Umbilical cord (tissue), 2 donors: ENCODE data around the gene PRCD. TPM values are rescaled to one million over a fixed set of nuclear protein-coding genes. Genes with fewer than 3 reads are reported as not detected.

Experiments
- DNase-seq: peaks from one replicate; pipeline ENCODE4 v3.0.0-alpha.2; 2015; ENCODE audit warnings: low spot score
- total RNA-seq: library from RNA; depleted of rRNA; stranded (reverse); fragments of >200 nt; gene quantifications from one replicate; pipeline ENCODE4 v1.2.3, GENCODE V29; 2014; ENCODE audit warnings: low replicate concordance; ENCODE audit not compliant: insufficient read depth

PRCD gene, protein sequence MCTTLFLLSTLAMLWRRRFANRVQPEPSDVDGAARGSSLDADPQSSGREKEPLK
- 1.9 TPM for total RNA-seq

DNA sequence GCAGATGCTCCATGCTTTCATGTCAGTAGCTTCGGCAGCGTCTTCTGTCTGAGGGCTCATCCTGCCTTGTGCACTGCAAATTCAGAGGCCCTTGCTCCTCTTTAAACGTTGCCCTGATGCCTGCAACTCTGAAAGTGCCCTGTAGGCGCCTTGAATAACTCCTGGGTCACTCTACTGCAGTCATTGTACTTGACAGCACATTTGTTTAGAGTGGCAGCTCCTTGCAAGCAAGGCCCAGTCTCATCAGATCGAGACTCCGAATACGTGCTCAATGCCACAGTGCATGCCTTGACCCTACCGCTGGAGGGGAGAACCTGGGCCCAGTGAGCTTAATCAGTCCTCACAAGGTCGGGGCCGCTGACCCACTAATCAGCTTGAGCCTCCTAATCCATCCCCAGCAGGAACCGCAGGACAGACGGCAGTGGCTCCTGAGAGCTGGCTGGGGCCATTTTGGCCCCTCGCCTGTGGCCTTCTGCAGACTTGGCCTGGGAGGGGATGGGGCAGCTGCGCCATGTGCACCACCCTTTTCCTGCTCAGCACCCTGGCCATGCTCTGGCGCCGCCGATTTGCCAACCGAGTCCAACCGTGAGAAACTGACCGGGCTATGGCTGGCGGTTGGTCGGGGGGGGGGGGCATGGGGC lies at the start of gene PRCD:
TSS of gene PRCD (plus strand) at position 414 of the 641 bp plus-strand sequence. CDS start at position 512, 98 bp downstream.
- no peak for DNase-seq

DNA sequence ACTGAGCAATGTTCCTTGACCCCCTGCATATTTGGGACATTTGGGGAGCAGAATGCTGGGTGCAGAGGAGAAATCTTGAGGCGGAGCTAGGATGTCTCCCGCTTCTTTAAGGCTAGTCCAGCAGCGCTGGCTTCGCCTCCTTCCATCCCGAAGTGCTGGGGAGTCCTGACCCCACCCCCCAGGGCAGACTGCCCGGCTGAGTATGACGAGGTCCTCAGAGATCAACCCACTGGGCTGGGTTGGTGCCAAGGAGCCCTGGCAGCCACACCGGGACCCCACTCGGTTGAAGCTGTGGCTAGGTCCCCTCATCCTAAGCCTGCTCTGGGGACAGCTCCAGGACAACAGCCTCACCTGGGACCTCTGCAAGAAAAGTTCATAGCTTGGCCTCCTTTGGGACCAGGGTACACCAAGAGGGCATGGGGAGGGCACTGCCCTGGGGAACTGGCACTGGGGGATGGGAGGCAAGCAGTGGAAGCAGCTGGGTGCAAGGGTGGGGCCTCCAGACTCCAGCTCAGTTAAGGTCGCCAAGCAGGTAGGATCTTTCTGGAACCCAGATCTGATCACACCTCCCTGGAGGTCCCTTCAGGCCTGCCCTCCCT lies 49.6 kb upstream of the PRCD start:
- no peak for DNase-seq

DNA sequence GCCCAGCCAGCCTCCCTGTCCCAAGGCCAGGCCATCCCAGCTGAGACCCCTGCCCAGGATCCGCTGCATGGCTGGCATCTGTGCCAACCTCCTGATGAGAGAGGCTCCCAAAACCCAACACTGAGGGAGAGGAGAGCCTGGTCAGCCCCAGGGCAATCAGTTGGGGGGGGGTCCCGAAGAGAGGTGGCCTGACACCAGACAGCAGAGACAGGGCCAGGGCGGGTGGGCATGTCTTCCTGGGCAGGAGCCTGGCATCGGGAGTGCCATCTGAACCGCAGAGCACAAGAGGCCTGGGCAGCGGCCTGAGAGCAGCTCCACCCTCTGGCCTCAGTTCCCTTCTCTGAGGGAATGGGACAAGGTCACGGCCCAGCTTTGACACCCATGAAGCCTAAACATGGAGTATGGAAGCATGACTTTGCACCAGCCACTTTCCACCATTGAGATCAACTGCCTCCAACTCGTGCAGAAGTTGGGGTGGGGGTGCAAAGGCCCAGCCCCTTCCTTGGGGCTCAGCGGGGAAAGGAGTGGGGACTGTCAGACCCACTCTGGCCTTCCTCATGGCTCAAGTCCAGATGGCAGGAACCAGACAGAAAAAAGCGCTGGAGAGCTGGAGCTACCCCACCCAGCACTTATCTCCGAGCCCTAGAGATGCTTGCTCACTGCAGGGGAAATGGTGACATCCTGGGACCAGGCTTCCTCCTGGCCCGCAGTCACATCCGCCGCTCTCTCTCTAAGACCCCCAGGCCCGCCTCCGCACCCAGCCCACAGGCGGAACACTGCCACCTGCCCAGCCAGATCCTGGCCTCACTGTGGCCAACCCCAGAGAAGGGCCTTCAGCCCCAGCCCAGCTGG lies 48.3 kb upstream of the PRCD start:
- DNase-seq: no peak

DNA sequence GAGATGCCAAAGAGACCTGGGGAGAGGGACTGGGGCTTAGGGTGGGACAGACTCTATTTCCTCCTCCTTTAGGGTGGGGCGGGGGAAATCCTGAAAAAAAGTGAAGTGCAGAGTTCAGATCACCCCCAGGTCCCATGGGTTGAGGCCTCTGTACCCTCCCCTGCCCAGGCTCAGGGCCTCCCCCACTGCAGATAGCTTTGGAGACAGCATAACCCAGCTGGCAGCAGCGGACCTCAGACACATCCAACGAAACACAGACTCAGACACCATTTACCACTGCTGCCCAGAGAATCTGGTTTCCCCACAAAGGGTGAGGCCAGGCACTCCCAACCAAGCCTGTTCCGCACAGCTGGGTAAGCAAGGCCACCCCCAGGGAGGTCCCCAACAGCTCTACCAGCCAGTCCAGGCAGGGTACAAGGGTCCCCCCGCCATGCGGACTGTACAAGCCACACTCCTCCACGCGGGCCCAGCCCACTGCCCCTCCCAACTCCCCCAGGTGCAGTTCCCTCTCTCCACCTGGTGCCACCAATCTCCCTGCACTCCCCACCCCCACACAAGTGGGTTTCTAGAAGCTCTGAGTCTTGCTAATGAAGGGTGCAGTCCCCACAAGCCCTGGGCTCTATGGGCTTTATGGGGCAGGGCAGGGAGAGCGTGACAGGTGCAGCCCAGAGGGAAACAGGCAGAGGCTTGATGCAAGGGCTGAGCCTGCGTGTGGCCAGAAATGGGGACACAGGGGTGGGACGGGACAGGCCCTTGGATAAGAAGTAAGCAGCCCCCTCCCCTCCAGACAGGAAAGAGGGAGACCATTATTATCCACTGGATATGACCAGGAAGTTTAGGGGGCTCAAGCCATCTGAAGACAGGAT lies 47.5 kb upstream of the PRCD start:
- DNase-seq: no peak

DNA sequence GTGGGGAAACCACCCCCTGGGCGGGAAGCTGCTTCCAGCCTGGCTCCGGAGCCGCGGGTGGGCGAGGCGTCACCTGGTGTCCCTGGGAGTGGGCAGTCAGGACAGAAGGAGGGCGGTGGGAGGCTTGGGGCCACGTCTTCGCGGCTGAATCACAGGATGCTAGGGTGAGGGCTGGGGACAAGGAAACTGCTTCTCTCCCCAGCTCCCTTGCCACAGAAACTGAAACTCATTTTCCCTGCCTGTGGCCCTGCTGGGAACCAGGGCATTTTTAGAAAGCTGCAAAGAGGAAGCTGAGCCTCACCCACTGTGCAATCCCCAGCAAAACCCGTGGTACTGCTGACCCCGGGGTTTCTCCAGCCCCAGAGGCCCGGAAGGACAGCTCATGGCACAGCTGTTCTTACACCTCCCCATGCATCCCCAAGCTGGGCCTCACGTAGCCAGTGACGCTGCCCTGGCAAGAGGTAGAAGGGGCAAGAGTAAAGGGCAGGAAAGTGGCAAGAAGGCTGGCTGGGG lies 46.8 kb upstream of the PRCD start:
- peak; percentile 84 for DNase-seq

DNA sequence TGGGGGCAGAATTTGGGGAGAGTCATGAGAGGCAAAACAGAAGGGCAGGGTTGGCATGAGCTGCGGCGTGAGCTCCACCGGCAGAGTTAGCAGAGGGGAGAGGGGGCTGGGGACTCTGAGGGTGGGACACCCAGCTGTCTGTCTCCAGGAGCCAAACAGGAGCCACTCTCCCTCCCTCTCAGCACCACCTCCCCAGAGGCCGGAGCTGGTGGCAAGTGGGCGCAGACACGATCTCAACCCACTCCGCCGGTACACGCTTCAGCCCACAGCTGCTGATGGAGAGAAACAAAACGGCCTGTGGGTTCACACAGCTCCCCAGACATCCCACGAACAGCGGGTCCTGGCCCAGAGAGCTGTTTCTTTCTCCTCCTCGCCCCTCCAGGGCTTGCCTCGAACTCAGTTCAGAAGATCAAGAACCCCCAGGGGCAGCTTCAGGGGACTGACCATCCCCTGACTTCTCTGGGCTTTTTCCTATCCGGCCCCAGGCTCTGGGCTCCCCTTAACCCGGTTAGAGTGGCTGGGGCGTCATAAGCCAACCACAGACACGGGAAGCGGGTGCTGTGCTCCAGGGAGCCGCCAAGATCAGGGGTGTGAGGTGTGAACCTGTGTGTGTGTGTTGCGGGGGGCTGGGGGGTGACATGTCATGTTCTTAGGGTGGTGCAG lies 46.2 kb upstream of the PRCD start:
- DNase-seq: no peak

DNA sequence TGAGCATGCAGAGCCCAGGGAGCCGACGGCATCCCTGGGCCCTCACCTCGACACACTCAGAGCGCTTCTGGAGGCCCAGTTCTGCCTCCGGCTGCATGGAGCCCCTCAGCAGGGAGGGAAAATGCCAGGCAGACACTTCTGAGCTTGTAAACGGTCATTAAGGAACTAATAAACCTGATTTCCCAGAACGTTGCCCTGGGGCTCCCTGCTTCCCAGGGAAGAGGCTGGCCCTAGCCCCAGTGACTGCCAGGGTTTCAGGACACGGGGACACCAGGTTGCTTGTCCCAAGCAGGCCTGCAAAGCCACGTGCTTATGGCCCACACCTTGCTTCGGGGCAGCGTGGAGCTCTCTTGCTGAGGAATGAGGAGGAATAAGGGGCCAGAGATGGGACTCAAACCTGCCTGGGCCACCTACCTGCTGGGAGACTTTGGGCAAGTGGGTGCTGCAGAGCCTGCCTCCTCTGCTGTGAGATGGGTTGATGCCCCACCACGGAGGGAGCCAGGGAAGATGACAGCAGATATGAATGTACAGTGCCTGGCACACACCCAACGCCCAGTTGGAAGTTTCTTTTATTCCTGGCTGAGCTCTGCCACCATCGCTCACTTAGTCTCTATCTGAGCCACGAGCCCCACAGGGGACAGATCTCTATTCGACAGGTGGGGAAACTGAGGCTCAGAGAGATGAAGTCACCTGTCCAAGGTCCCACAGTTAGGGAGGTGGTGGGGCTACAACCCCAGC lies 44.0 kb upstream of the PRCD start:
- no peak for DNase-seq

DNA sequence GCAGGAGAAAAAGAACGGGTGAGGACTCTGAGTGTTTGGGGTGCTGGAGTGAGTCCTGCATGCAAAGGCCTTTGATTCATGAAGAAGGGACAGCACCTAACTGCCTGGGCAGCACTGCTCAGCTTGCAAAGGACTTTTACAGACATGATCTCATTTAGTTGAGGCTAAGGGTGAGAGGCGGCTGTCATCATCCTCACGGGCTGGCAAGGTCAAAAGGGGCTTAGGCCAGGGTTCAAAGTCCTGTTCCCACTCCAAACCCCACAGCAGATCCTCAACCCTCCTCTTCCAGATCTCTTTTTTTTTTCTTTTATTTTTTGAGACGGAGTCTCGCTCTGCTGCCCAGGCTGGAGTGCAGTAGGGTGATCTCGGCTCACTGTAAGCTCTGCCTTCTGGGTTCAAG lies 43.4 kb upstream of the PRCD start:
- no peak for DNase-seq

DNA sequence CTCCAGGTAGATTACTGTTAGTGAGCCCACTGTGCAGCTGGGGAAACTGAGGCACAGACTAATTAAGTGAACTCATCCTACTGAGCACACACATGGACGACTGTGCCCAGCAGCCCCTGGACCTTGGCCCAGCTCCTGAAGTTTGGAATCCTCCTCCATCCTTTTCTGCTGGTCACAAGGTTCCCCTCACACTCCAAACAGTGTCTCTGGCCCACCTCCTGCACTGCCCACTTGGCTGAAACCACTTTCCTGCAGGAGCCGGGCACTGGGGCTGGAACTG lies 42.2 kb upstream of the PRCD start:
- DNase-seq: no peak

DNA sequence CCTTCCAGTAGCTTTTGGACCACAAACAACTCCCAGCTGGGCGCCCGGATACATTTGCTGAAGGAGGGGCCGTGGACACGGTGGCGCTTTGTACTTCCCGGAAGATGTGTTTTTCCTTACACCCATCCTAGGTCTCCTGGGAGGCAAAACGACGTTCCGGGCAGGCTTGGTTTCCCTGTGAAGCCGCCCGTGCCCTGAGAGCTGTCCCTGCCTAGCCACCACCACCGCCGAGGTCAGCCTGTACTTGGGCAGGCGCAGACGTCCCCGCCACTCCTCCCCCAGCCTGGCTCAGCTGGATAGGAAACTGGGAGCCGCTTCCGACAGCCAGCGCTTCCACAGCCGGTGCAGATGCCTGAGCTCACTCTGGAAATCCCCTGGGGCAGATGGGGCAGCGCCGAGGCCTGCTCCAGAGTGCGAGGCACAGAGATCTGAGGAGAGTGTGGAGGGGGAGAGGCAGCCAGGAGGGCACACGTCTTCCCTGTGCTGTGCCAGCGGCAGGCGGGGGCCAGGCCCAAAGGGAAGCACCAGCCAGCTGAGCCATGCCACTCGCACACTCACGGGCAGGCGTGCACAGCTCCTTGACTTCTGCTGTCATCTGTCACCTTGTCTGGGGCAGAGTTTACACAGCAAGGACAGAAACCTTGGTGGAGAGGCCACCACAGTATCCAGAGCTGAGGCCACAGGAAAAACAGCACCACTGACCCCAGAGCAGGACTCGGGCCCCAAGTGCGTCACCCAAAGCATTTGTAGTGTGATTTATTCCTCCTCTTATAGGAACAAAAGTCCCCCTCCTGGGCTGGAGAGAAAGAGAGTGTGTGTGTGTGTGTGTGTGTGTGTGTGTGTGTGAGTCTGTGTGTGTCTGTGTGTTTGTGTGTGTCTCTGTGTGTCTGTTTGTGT lies 41.6 kb upstream of the PRCD start:
- peak; percentile 66 for DNase-seq

DNA sequence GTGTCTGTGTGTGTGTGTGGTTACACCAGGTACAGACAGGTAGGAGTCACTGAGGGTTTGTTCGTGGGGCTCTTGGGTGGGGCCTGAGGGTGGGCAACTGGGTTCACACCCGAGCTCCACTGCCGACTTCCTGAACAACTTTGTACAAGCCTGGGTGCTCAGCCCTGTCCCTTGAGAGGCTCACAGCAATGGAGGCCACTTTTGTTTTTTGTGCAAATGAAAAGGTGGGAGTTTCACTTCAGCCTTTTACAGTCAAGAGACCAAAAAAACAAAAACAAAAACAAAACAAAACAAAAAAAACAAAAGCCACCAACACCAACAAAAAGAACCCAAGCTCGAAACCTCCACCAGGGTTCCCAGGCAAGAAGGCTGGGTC lies 41.0 kb upstream of the PRCD start:
- no peak for DNase-seq

DNA sequence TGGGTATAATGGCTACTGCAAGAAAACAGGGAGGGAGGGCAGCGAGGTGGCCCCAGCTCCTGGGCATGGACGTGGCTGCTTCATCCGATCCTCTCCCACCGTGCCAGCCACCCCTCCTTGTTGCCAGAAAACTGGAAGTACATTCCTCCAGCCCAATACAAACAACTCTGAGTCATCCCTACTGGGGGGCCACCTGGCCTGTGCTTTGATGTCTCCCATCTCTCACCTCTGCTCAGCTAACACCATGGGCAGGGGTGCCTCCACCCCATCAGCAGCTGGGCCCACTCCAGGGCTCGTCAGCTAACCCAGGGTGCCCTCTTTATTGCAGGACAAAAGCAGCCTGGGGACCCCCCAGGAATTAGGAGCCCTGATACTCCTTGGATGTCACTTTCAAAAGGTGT lies 40.6 kb upstream of the PRCD start:
- no peak for DNase-seq

DNA sequence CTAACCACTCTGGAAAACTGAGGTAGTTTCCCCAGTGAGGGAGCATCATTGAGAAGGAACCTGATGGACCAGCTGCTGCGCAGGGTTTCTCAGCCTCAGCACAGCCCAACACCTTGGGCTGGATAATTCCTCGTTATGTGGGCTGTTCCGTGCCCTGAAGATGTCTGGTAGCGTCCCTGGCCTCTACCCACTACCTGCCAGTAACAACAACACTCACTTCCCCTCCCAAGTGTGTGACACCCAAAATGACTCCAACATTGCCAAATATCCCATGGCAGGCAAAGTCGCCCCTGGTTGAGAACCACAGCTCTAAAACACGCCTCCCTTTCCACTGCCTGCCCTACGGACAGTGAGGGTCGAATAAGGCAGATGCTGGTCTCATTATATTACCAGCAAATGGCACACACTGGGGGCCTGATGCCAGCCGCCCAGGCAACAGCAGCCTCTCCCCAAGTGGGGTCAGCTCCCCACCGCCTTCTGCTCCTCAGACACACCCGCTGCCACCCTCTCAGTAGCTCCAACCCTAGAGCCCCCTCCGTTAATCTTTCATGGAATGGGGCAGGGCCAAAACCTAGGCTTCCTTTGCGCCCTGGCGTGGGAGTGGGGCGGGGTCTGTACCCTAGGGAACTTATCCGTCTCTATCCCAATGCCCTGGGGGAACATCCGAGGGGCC lies 39.6 kb upstream of the PRCD start:
- no peak for DNase-seq

DNA sequence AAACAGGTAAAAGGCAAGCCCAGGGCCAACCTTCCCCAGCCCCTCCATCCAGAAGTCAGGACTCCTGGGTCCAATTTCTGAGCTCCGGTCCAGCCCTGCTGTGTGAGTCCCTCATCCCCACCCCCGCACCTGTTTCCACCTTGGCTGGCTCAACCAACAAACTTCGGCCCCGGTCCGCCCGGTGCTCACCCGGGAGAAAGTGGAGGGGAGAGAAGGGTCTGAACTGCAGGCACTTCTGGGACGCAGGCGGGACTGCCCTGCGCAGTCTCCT lies 39.2 kb upstream of the PRCD start:
- no peak for DNase-seq

DNA sequence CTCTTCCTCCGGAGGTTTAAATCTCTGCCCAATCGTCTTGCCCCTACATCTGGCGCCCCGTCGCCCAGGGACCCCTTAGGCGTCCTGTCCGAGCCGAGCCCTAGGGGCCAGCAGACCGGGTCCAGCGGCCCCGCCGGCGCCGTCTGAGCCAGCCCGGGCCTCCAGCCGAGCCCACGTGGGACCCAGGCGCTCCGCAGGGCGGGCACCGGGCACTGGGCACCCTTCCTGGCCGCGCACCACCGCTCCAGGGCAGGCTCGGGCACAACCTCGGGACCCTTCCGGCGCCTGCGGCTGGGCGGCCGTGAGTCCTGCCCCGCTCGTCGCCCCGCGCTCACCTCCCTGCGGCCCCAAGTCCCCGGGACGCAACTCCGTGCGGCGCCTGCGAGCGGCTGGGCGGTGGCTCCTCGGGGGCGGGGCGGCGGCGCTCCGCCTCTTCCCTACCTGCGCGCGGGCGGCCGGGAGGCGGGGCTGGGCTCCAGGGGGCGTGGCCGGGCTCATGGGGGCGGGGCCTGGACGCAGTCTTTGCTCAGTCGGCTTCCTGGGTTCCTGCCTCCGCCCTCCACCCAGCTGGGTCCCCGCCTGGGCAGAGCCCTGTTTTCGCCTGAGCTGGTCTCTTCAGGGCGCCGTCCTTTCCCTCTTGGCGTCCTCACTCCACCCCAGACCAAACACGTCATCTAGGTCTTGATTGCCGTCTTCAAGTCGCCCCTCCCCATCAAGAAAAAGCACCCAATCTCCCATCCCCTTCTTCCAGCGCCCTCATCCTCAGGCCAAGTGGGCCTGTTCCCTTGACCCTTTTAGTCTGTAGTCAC lies 38.6 kb upstream of the PRCD start, which contains the start of gene RHBDF2:
TSS of gene RHBDF2 (minus strand) at position 406 of the 809 bp plus-strand sequence. CDS start 19,899 bp downstream, outside the sequence.
- peak; percentile 81 for DNase-seq

DNA sequence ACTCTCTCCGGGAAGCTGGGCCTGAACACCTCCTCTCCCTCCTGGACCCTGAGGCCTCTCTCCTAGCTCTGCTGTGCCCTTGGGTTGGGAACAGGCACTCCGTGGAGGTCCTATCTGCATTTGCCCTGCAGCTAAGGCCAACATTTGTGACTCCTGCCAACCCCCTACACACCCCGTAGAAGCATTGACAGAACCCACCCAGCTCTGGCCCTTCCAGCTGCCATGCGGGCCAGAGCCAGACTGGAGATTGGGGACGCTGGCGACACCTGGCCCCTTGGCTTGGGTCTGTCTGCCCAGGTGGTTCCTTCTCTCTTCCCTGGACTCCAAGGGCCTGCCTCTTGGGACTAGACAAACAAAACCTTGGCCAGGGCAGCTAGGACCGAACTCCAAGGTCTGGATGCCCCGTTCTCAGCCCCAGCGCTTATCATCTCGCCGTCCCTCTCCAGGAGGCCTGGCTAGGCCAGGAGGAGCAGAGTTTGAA lies 38.0 kb upstream of the PRCD start:
- no peak for DNase-seq

DNA sequence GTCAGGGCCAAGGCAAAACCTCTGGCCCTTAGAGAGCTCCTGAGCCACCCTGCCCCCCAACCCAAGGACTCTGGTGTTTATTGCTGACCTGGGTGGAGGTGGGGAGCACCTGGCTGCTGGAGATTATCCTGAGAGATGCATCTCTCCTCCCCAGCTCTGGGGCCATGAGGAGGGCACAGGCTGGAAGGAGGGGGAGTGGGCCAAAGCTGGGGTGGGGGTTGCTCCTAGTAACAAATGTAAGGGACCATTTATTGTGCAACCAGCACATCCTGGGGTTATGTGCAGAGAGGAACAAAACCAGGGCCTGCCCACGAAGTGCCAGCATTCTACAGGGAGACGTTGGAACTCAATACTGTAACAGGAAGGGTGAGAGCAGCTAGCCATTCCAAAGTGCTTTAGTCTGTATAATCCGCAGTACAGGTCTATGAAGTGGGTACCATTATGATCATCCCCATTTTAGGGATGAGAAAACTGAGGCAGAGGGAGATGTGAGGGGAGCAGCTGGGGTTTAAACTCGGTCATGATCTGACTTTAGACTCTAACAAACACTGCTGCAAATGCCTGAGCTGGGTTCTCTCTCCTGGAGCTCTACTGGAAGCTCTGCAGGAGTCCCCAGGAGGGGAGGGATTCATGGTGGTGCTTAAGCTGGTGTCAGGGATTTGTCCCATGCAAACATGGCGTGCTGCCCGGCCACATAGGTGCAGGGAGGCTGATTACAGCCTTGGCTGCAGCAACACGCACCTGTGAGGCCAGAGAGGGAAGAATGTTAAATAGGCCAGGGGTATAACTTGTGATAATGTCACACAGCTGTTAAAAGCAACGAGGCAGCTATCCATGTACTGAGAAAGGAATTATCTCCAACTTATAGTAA lies 37.3 kb upstream of the PRCD start:
- DNase-seq: no peak
